HUES6 (cell line): ENCODE measurements around the gene ANKRD39.

ENCODE experiments used
- H3K27ac ChIP-seq: 2 replicates; pipeline ENCODE4 v1.7.0; 2013; ENCODE audit warnings: low read depth, mild to moderate bottlenecking, low read length, inconsistent platforms
- H3K27me3 ChIP-seq: 2 replicates; pipeline ENCODE4 v1.6.1; 2013; ENCODE audit warnings: low read length; ENCODE audit not compliant: control insufficient read depth, insufficient read depth
- H3K36me3 ChIP-seq: 2 replicates; pipeline ENCODE4 v1.6.1; 2013; ENCODE audit warnings: low read length; ENCODE audit not compliant: control insufficient read depth, insufficient read depth
- H3K4me1 ChIP-seq: 2 replicates; pipeline ENCODE4 v1.6.1; 2013; ENCODE audit warnings: low read length; ENCODE audit not compliant: control insufficient read depth, insufficient read depth
- H3K4me3 ChIP-seq: 2 replicates; pipeline ENCODE4 v1.5.1; 2013; ENCODE audit warnings: low read depth, low read length
- H3K9ac ChIP-seq: one replicate; pipeline ENCODE4 v1.6.1; 2013; ENCODE audit warnings: mild to moderate bottlenecking, low read length
- H3K9me3 ChIP-seq: 2 replicates; pipeline ENCODE4 v1.6.1; 2013; ENCODE audit warnings: low read depth, low read length; ENCODE audit not compliant: control insufficient read depth, insufficient read depth

Gene ANKRD39

GRCh38 chr2:96847586-96847985 is 10.2 kb downstream of the ANKRD39 start:
- Histone ChIP-seq H3K9ac (no peak overlapping the region), H3K4me1 (peaks cover 2% of the 10 kb centered on the region; the same call in 1 of the 2 replicates), H3K27ac (no peak overlapping the region)

GRCh38 chr2:96846825-96847224 is 11.0 kb downstream of the ANKRD39 start:
- H3K4me1 ChIP-seq, result peaks cover 4% of the 10 kb centered on the region; the same call in 1 of the 2 replicates
- H3K27ac ChIP-seq, result no peak overlapping the region
- H3K4me3 ChIP-seq, result no peak overlapping the region
- H3K9ac ChIP-seq, result no peak overlapping the region
- no peaks in the 10 kb centered on the region for H3K27me3 ChIP-seq
- peaks cover 36% of the 10 kb centered on the region for H3K36me3 ChIP-seq
- H3K9me3 ChIP-seq, result no peaks in the 10 kb centered on the region

More at GRCh38 chr2:96847586-96847985, 10.2 kb downstream of the ANKRD39 start:
- no peaks in the 10 kb centered on the region for H3K9me3 ChIP-seq
- no peaks in the 10 kb centered on the region for H3K27me3 ChIP-seq
- H3K4me3 ChIP-seq, result no peak overlapping the region
- H3K36me3 ChIP-seq, result peaks cover 41% of the 10 kb centered on the region

- Histone ChIP-seq H3K27me3 (no peaks in the 10 kb centered on the region), H3K4me1 (peaks cover 4% of the 10 kb centered on the region; the same call in 1 of the 2 replicates), H3K27ac (no peak overlapping the region), H3K9ac (no peak overlapping the region), H3K36me3 (peaks cover 27% of the 10 kb centered on the region), H3K4me3 (no peak overlapping the region), H3K9me3 (no peaks in the 10 kb centered on the region)
These were observed 13.4 kb downstream of the ANKRD39 start for GRCh38 chr2:96844405-96844808.

GRCh38 chr2:96843538-96844268 is 14.1 kb downstream of the ANKRD39 start, which contains the start of gene ANKRD23:
Gene ANKRD23, minus strand, starts transcription at chr2:96844021. Its CDS starts 29 bp downstream, at chr2:96843992.
- H3K4me1 ChIP-seq, result peaks cover 10% of the 10 kb centered on the region
- no peak within 1 kb of the TSS for H3K4me3 ChIP-seq
- H3K36me3 ChIP-seq, result peaks cover 26% of the 10 kb centered on the region
- H3K27ac ChIP-seq, result no peak within 1 kb of the TSS
- H3K9me3 ChIP-seq, result no peaks in the 10 kb centered on the region
- H3K9ac ChIP-seq, result no peak within 1 kb of the TSS
- no peaks in the 10 kb centered on the region for H3K27me3 ChIP-seq

GRCh38 chr2:96842600-96842999 is 15.2 kb downstream of the ANKRD39 start:
- H3K4me3 ChIP-seq, result no peak overlapping the region
- no peaks in the 10 kb centered on the region for H3K27me3 ChIP-seq
- peaks cover 11% of the 10 kb centered on the region for H3K4me1 ChIP-seq
- no peak overlapping the region for H3K9ac ChIP-seq
- no peak overlapping the region for H3K27ac ChIP-seq
- peaks cover 22% of the 10 kb centered on the region for H3K36me3 ChIP-seq
- no peaks in the 10 kb centered on the region for H3K9me3 ChIP-seq

GRCh38 chr2:96841701-96842495 is 15.9 kb downstream of the ANKRD39 start:
- peaks cover 16% of the 10 kb centered on the region for H3K4me1 ChIP-seq
- H3K9ac ChIP-seq, result no peak overlapping the region
- no peaks in the 10 kb centered on the region for H3K9me3 ChIP-seq
- H3K27ac ChIP-seq, result no peak overlapping the region
- H3K36me3 ChIP-seq, result peaks cover 23% of the 10 kb centered on the region
- no peak overlapping the region for H3K4me3 ChIP-seq
- no peaks in the 10 kb centered on the region for H3K27me3 ChIP-seq

- no peaks in the 10 kb centered on the region for H3K27me3 ChIP-seq
- no peak overlapping the region for H3K9ac ChIP-seq
- H3K9me3 ChIP-seq, result no peaks in the 10 kb centered on the region
- no peak overlapping the region for H3K27ac ChIP-seq
- H3K4me1 ChIP-seq, result peaks cover 16% of the 10 kb centered on the region
- peaks cover 21% of the 10 kb centered on the region for H3K36me3 ChIP-seq
- no peak overlapping the region for H3K4me3 ChIP-seq
These were observed 17.7 kb downstream of the ANKRD39 start for GRCh38 chr2:96839875-96840850.

- Histone ChIP-seq H3K27ac (no peak overlapping the region), H3K9me3 (no peaks in the 10 kb centered on the region), H3K27me3 (no peaks in the 10 kb centered on the region), H3K9ac (no peak overlapping the region), H3K4me3 (no peak overlapping the region), H3K36me3 (peaks cover 22% of the 10 kb centered on the region), H3K4me1 (peaks cover 16% of the 10 kb centered on the region)
These were observed 18.4 kb downstream of the ANKRD39 start for GRCh38 chr2:96839293-96839874.

GRCh38 chr2:96838345-96839292 is 19.2 kb downstream of the ANKRD39 start:
- H3K36me3 ChIP-seq, result peaks cover 22% of the 10 kb centered on the region
- H3K27ac ChIP-seq, result no peak overlapping the region
- no peaks in the 10 kb centered on the region for H3K27me3 ChIP-seq
- H3K9me3 ChIP-seq, result no peaks in the 10 kb centered on the region
- peaks cover 16% of the 10 kb centered on the region for H3K4me1 ChIP-seq
- no peak overlapping the region for H3K9ac ChIP-seq
- no peak overlapping the region for H3K4me3 ChIP-seq
